Measurements from ENCODE around the gene BST1. TPM values are rescaled to one million over a fixed set of nuclear protein-coding genes. Genes with fewer than 3 reads are reported as not detected.

BST1 gene
- total and polyA plus RNA-seq, 12 donors, result 2.3 to 10.3 (median 4.0) TPM

Other genes starting within 250 kb of the BST1 start
- 10 to 100 TPM; 14.4 to 52.3 (median 21.3) TPM for gene CC2D2A, start 233.2 kb upstream of the BST1 start, total RNA-seq
- gene CC2D2A, start 233.2 kb upstream of the BST1 start, polyA plus RNA-seq, result 10 to 100 TPM; 15.7 to 35.5 (median 17.5) TPM
- 100 to 1,000 TPM in 6 of 9 donors, 10 to 100 TPM in 3; 73.9 to 141 (median 115) TPM for gene FBXL5, start 47.7 kb upstream of the BST1 start, total RNA-seq
- 100 to 1,000 TPM in 1 of 3 donors, 10 to 100 TPM in 2; 42.8 to 159 (median 50.9) TPM for gene FBXL5, start 47.7 kb upstream of the BST1 start, polyA plus RNA-seq
- 10 to 100 TPM; 32.0 to 90.3 (median 56.6) TPM for gene FAM200B, start 21.2 kb upstream of the BST1 start, total RNA-seq
- gene FAM200B, start 21.2 kb upstream of the BST1 start, polyA plus RNA-seq, result 10 to 100 TPM; 52.0 to 68.6 (median 68.6) TPM
- gene CD38, start 75.3 kb downstream of the BST1 start, total RNA-seq, result 10 to 100 TPM in 7 of 9 donors, 1 to 10 TPM in 2; 1.7 to 18.4 (median 14.0) TPM
- gene CD38, start 75.3 kb downstream of the BST1 start, polyA plus RNA-seq, result 1 to 10 TPM; 1.7 to 4.1 (median 3.5) TPM
- gene FGFBP1, start 235.7 kb downstream of the BST1 start, total RNA-seq, result not detected
- under 1 TPM in 1 of 3 donors, not detected in 2; 0.40 TPM for gene FGFBP1, start 235.7 kb downstream of the BST1 start, polyA plus RNA-seq

Data from adrenal gland (tissue), 12 donors.